WI38 (cell line): ENCODE measurements around the gene GABRG3.

Source experiments
- H3K4me3 ChIP-seq: 2 replicates; pipeline ENCODE4 v1.5.1; 2011; ENCODE audit warnings: low read depth, mild to moderate bottlenecking, control low read depth, low read length
- CTCF ChIP-seq: IDR thresholded peaks from 2 replicates; pipeline ENCODE4 v1.5.1; 2012; ENCODE audit warnings: low read depth, mild to moderate bottlenecking, control low read depth, low read length

The GABRG3 gene

GRCh38 chr15:27328186-27328585, 357.2 kb downstream of the GABRG3 start:
- TF ChIP-seq CTCF, result no peak
- H3K4me3 ChIP-seq, result no peak overlapping the region

GRCh38 chr15:27328608-27329007, 357.6 kb downstream of the GABRG3 start:
- H3K4me3 ChIP-seq, result no peak overlapping the region
- no peak for TF ChIP-seq CTCF

GRCh38 chr15:27330326-27330725, 359.3 kb downstream of the GABRG3 start:
- no peak for TF ChIP-seq CTCF
- H3K4me3 ChIP-seq, result no peak overlapping the region

- TF ChIP-seq CTCF, result no peak
- H3K4me3 ChIP-seq, result no peak overlapping the region
These were observed 365.7 kb downstream of the GABRG3 start for GRCh38 chr15:27336676-27337075.

GRCh38 chr15:27339138-27339537, 368.2 kb downstream of the GABRG3 start:
- H3K4me3 ChIP-seq, result no peak overlapping the region
- no peak for TF ChIP-seq CTCF

- no peak for TF ChIP-seq CTCF
- no peak overlapping the region for H3K4me3 ChIP-seq
These were observed 370.9 kb downstream of the GABRG3 start for GRCh38 chr15:27341780-27342343.

- TF ChIP-seq CTCF, result no peak
- H3K4me3 ChIP-seq, result no peak overlapping the region
These were observed 372.0 kb downstream of the GABRG3 start for GRCh38 chr15:27342991-27343390.
